T-cell (primary cell): ENCODE results near the gene MRPL41. TPM values are rescaled to one million over a fixed set of nuclear protein-coding genes. Genes with fewer than 3 reads are reported as not detected.
"Not testable (repeated sequence)": the region's sequence is repeated elsewhere in the genome, so short reads cannot be mapped to it uniquely, and the experiment has no call there.

ENCODE experiments used
- ATAC-seq, 4 experiments: fragments of 200-7000 bp in 3 of 4; fragments of 150-1000 bp in 1 of 4; cut with Tn5 transposase; replicated peaks in 1 of 4; 1 replicate in 3 of 4; 2 replicates in 1 of 4; pipeline ENCODE4 v1.10.0; 2021; ENCODE audit warnings: moderate library complexity in 3 of 4, mild to moderate bottlenecking in 2 of 4, moderate number of reproducible peaks in 1 of 4
- CTCF ChIA-PET, 2 donors: fragments of 300-600 bp; sonication (Branson Sonifier 250); formaldehyde crosslinking; loops; one replicate each; lab custom pipeline; 2022; ENCODE audit warnings: antibody characterized with exemption in 2 of 2; lab: Charles Lee
- POLR2A ChIA-PET, 2 donors: fragments of 300-600 bp; sonication (Branson Sonifier 250); formaldehyde crosslinking; loops; one replicate each; lab custom pipeline; 2022; ENCODE audit warnings: antibody characterized with exemption in 2 of 2; lab: Charles Lee
- DNase-seq, 35 experiments: peaks; one replicate each; pipeline versions ENCODE4 v3.0.0 to v3.0.0-alpha.2; 2013 to 2023
- H3K27ac ChIP-seq: one replicate; pipeline ENCODE4 v1.5.1; 2013; ENCODE audit warnings: low read length
- H3K27me3 ChIP-seq, 2 experiments: replicated peaks in 1 of 2; 1 replicate in 1 of 2; 2 replicates in 1 of 2; pipeline versions ENCODE4 v1.6.1 to v1.7.0; 2013; ENCODE audit warnings: low read length in 1 of 2, mixed read lengths in 1 of 2; ENCODE audit not compliant: control insufficient read depth in 2 of 2, insufficient read depth in 2 of 2; ENCODE audit errors: extremely low read depth in 1 of 2
- H3K36me3 ChIP-seq, 2 donors: 1 replicate in 1 of 2; 2 replicates in 1 of 2; pipeline versions ENCODE4 v1.6.1 to v1.7.0; 2013; ENCODE audit warnings: low read length in 1 of 2; ENCODE audit not compliant: control insufficient read depth in 2 of 2, insufficient read depth in 1 of 2; ENCODE audit errors: extremely low read depth in 1 of 2
- H3K4me1 ChIP-seq, 2 experiments: 1 replicate in 1 of 2; 2 replicates in 1 of 2; pipeline versions ENCODE4 v1.6.1 to v1.7.0; 2013; ENCODE audit warnings: low read length in 2 of 2, mixed read lengths in 1 of 2; ENCODE audit not compliant: insufficient read depth in 2 of 2, control insufficient read depth in 1 of 2; ENCODE audit errors: extremely low read depth in 1 of 2
- H3K4me3 ChIP-seq, 2 donors: 1 replicate in 1 of 2; 2 replicates in 1 of 2; pipeline versions ENCODE4 v1.5.1 to v1.7.0; 2013; ENCODE audit warnings: mild to moderate bottlenecking in 2 of 2, low read length in 1 of 2, moderate library complexity in 1 of 2; ENCODE audit not compliant: control insufficient read depth in 1 of 2; ENCODE audit errors: extremely low read depth in 1 of 2
- H3K9me3 ChIP-seq: 2 replicates; pipeline ENCODE4 v1.7.0; 2013
- H3K27ac Mint-ChIP-seq, 2 donors: one replicate each; pipeline ENCODE4 v1.8.0; 2020 to 2021; ENCODE audit warnings: mild to moderate bottlenecking in 2 of 2, mixed read lengths in 2 of 2
- H3K27me3 Mint-ChIP-seq, 2 donors: one replicate each; pipeline ENCODE4 v1.8.0; 2021 to 2022; ENCODE audit warnings: mixed read lengths in 2 of 2
- H3K36me3 Mint-ChIP-seq: one replicate; pipeline ENCODE4 v1.8.0; 2021; ENCODE audit warnings: mixed read lengths
- H3K4me1 Mint-ChIP-seq, 3 donors: one replicate each; pipeline ENCODE4 v1.8.0; 2020 to 2022; ENCODE audit warnings: mixed read lengths in 3 of 3, mild to moderate bottlenecking in 1 of 3
- H3K4me3 Mint-ChIP-seq, 3 donors: one replicate each; pipeline ENCODE4 v1.8.0; 2020 to 2022; ENCODE audit warnings: mild to moderate bottlenecking in 3 of 3, mixed read lengths in 3 of 3, moderate library complexity in 3 of 3
- H3K9me3 Mint-ChIP-seq, 3 donors: one replicate each; pipeline ENCODE4 v1.8.0; 2020 to 2022; ENCODE audit warnings: mixed read lengths in 3 of 3
- WGBS: methylation state at CpG from one replicate; pipeline ENCODE4 v1.1.5; 2013; ENCODE audit warnings: missing lambda C conversion rate; ENCODE audit not compliant: insufficient coverage; 5-methylcytosine and 5-hydroxymethylcytosine counted together
- total RNA-seq, 35 experiments: library from RNA in 6 of 35; stranded (reverse) in 6 of 35; fragments of 120-200 nt in 1 of 35; gene quantifications; one replicate each; pipeline versions ENCODE4 v1.2.1 to v1.2.4 and lab custom pipeline; 2013 to 2026

The MRPL41 gene
- total RNA-seq, 5 donors from 2014 or later (not counting 1 experiment from before 2014, with no cell fraction given) = 33.0 to 158 (median 85.4) TPM

GRCh38 chr9:137590469-137591383 lies 39.0 kb downstream of the MRPL41 start, which contains the start of gene ZMYND19:
Gene ZMYND19 (minus strand): TSS chr9:137590512. CDS start chr9:137590263, 249 bp downstream.
- no peaks in the 10 kb centered on the region for H3K9me3 Mint-ChIP-seq
- H3K27me3 Mint-ChIP-seq = no peaks in the 10 kb centered on the region
- Histone ChIP-seq H3K27ac (no peak within 1 kb of the TSS), H3K4me3 (peak within 1 kb of the TSS; percentile 62 to 77), H3K4me1 (peaks cover 3 to 26% of the 10 kb centered on the region in 2 experiments), H3K36me3 (peaks cover 7 to 23% of the 10 kb centered on the region in 2 donors), H3K9me3 (no peaks in the 10 kb centered on the region), H3K27me3 (no peaks in the 10 kb centered on the region)
- H3K36me3 Mint-ChIP-seq = peaks cover 20% of the 10 kb centered on the region
- WGBS = 1% methylated on average over 112 of the region's 113 CpGs
- H3K4me1 Mint-ChIP-seq = peaks cover 17 to 22% (median 18%) of the 10 kb centered on the region in 3 donors
- ChIA-PET POLR2A (interaction anchor here in 1 of 2 donors (0.5 to 1.0 kb wide), 2 partner anchors 28 to 37 kb away, joined by 3 to 4 read pairs; partner anchors contain the start of gene EHMT1), CTCF (interaction anchor here in 1 of 2 donors (0.7 to 1.1 kb wide), 3 partner anchors 10 to 1267 kb away, joined by 3 to 6 read pairs (median 3); partner anchors contain the start of gene ARRDC1)
- DNase-seq (peak; percentile 66 to 96 (median 85)), ATAC-seq (peak; percentile 96 to 98 (median 97))
- H3K4me3 Mint-ChIP-seq = peak within 1 kb of the TSS; percentile 89 to 95 (median 94)
- H3K27ac Mint-ChIP-seq = peak within 1 kb of the TSS; percentile 85 to 86

- H3K36me3 Mint-ChIP-seq = peaks cover 6% of the 10 kb centered on the region
- H3K27ac Mint-ChIP-seq = no peak overlapping the region
- 98% methylated on average over 5 of the region's 7 CpGs for WGBS
- no peaks in the 10 kb centered on the region for H3K9me3 ChIP-seq
- no peak for ATAC-seq
- peak overlapping the region in 1 of 3 donors; percentile 42 for H3K4me3 Mint-ChIP-seq
- DNase-seq = no peak
- no peak overlapping the region for H3K27ac ChIP-seq
- no peak overlapping the region for H3K4me3 ChIP-seq
- no peaks in the 10 kb centered on the region for H3K27me3 ChIP-seq
- H3K4me1 Mint-ChIP-seq = peaks cover 16 to 17% (median 17%) of the 10 kb centered on the region in 3 donors
- POLR2A ChIA-PET = interaction anchor here in 1 of 2 donors (0.8 kb wide), 1 partner anchor 81 kb away, joined by 7 read pairs; no protein-coding TSS in a partner anchor
- peaks cover 0 to 5% of the 10 kb centered on the region in 2 donors for H3K36me3 ChIP-seq
- H3K4me1 ChIP-seq = peaks cover 3 to 26% of the 10 kb centered on the region in 2 experiments
- H3K27me3 Mint-ChIP-seq = no peaks in the 10 kb centered on the region
- H3K9me3 Mint-ChIP-seq = no peaks in the 10 kb centered on the region
- CTCF ChIA-PET = interaction anchor here in 1 of 2 donors (1.2 kb wide), 1 partner anchor 13 kb away, joined by 4 read pairs; no protein-coding TSS in a partner anchor
These were observed 41.1 kb downstream of the MRPL41 start for GRCh38 chr9:137592767-137593166.

GRCh38 chr9:137593176-137593575 lies 41.5 kb downstream of the MRPL41 start:
- Histone ChIP-seq H3K9me3 (no peaks in the 10 kb centered on the region), H3K36me3 (peaks cover 0 to under 1% of the 10 kb centered on the region in 2 donors), H3K4me3 (no peak overlapping the region), H3K27me3 (no peaks in the 10 kb centered on the region), H3K27ac (no peak overlapping the region), H3K4me1 (peaks cover 3 to 21% of the 10 kb centered on the region in 2 experiments)
- H3K36me3 Mint-ChIP-seq = peaks cover 2% of the 10 kb centered on the region
- H3K4me1 Mint-ChIP-seq = peaks cover 12 to 14% (median 13%) of the 10 kb centered on the region in 3 donors
- no peak overlapping the region for H3K27ac Mint-ChIP-seq
- DNase-seq (no peak), ATAC-seq (no peak)
- peak overlapping the region in 2 of 3 donors; percentile 42 to 45 for H3K4me3 Mint-ChIP-seq
- H3K27me3 Mint-ChIP-seq = no peaks in the 10 kb centered on the region
- POLR2A ChIA-PET = no interaction called here
- no peaks in the 10 kb centered on the region for H3K9me3 Mint-ChIP-seq
- 89% methylated on average over 9 of the region's 12 CpGs for WGBS
- CTCF ChIA-PET = no interaction called here

GRCh38 chr9:137596577-137596976 lies 44.9 kb downstream of the MRPL41 start:
- POLR2A ChIA-PET, H3K36me3 Mint-ChIP-seq, H3K36me3 ChIP-seq, H3K4me1 Mint-ChIP-seq, H3K27ac ChIP-seq, ATAC-seq, H3K4me3 ChIP-seq, CTCF ChIA-PET, H3K27me3 Mint-ChIP-seq, H3K9me3 Mint-ChIP-seq, H3K27ac Mint-ChIP-seq, DNase-seq, H3K9me3 ChIP-seq, H3K4me3 Mint-ChIP-seq, H3K4me1 ChIP-seq, H3K27me3 ChIP-seq: not testable (repeated sequence)
- WGBS = no CpG with 5 or more reads among the region's 7 CpGs

GRCh38 chr9:137598943-137599342 lies 47.3 kb downstream of the MRPL41 start:
- Histone ChIP-seq H3K4me3 (no peak overlapping the region), H3K36me3 (no peaks in the 10 kb centered on the region), H3K9me3 (no peaks in the 10 kb centered on the region), H3K27me3 (no peaks in the 10 kb centered on the region), H3K4me1 (peaks cover 0 to under 1% of the 10 kb centered on the region in 2 experiments), H3K27ac (no peak overlapping the region)
- H3K9me3 Mint-ChIP-seq = no peaks in the 10 kb centered on the region
- CTCF ChIA-PET = no interaction called here
- no peaks in the 10 kb centered on the region for H3K36me3 Mint-ChIP-seq
- no peaks in the 10 kb centered on the region for H3K27me3 Mint-ChIP-seq
- POLR2A ChIA-PET = no interaction called here
- DNase-seq = no peak
- 87% methylated on average over 3 of the region's 8 CpGs for WGBS
- H3K27ac Mint-ChIP-seq = no peak overlapping the region
- no peak overlapping the region for H3K4me3 Mint-ChIP-seq
- no peak for ATAC-seq
- peaks cover 4 to 8% (median 8%) of the 10 kb centered on the region in 3 donors for H3K4me1 Mint-ChIP-seq
